ENCODE measurements around the gene ARFGAP3. TPM values are rescaled to one million over a fixed set of nuclear protein-coding genes. Genes with fewer than 3 reads are reported as not detected.

ARFGAP3 gene
- total RNA-seq, 1 experiment from 2014 or later, result 27.0 TPM

GRCh38 chr22:42793848-42794405 lies 63.1 kb downstream of the ARFGAP3 start:
- no peak for TF ChIP-seq SIN3A (IDR thresholded peaks at IDR 0.05; ENCODE audit: borderline replicate concordance, insufficient read depth, low read depth, low read length)
- TF ChIP-seq POLR2AphosphoS5 (IDR thresholded peaks at IDR 0.05; ENCODE audit: low read depth, low read length), result no peak
- no peak for TF ChIP-seq TCF7L2 (IDR thresholded peaks at IDR 0.05; ENCODE audit: low read depth, low read length)
- CTCF ChIA-PET, result no interaction called here
- no peak; the same call in 1 of the 2 replicates for ATAC-seq

GRCh38 chr22:42792909-42793847 lies 63.9 kb downstream of the ARFGAP3 start:
- Histone ChIP-seq H3K27me3 (ENCODE audit: control insufficient read depth, insufficient read depth, low read length) (no peaks in the 10 kb centered on the region), H3K36me3 (ENCODE audit: control insufficient read depth, insufficient read depth, low read length) (no peaks in the 10 kb centered on the region), H3K9me3 (ENCODE audit: control insufficient read depth, insufficient read depth, low read depth, low read length) (no peaks in the 10 kb centered on the region), H3K4me3 (ENCODE audit: low read depth in 2 of 2, low read length in 2 of 2) (no peak overlapping the region), H3K4me1 (ENCODE audit: control insufficient read depth, insufficient read depth, low read length) (no peaks in the 10 kb centered on the region), H3K27ac (ENCODE audit: low read length) (no peak overlapping the region)
- intact Hi-C loops (cut with micrococcal nuclease; ENCODE audit: unreplicated experiment), result no loop called here
- ATAC-seq (0 out of 2 replicates have a peak, but pooled peaks have one; percentile 16), DNase-seq (ENCODE audit: low read depth, low spot score) (no peak)
- ChIA-PET POLR2A (no interaction called here), CTCF (no interaction called here)
- in situ Hi-C loops (cut with HindIII; ENCODE audit: low pct_unique_long_range_greater_than_20kb, low sequenced_read_pairs), result no loop called here
- TF ChIP-seq TCF7L2 (IDR thresholded peaks at IDR 0.05; ENCODE audit: low read depth, low read length) (no peak), POLR2AphosphoS5 (IDR thresholded peaks at IDR 0.05; ENCODE audit: low read depth, low read length) (no peak), SIN3A (IDR thresholded peaks at IDR 0.05; ENCODE audit: borderline replicate concordance, insufficient read depth, low read depth, low read length) (no peak), REST (IDR thresholded peaks at IDR 0.05; ENCODE audit: insufficient read depth in 1 of 2, low read depth in 2 of 2, low read length in 1 of 2) (no peak)
- TF ChIP-seq, protein P1, sequence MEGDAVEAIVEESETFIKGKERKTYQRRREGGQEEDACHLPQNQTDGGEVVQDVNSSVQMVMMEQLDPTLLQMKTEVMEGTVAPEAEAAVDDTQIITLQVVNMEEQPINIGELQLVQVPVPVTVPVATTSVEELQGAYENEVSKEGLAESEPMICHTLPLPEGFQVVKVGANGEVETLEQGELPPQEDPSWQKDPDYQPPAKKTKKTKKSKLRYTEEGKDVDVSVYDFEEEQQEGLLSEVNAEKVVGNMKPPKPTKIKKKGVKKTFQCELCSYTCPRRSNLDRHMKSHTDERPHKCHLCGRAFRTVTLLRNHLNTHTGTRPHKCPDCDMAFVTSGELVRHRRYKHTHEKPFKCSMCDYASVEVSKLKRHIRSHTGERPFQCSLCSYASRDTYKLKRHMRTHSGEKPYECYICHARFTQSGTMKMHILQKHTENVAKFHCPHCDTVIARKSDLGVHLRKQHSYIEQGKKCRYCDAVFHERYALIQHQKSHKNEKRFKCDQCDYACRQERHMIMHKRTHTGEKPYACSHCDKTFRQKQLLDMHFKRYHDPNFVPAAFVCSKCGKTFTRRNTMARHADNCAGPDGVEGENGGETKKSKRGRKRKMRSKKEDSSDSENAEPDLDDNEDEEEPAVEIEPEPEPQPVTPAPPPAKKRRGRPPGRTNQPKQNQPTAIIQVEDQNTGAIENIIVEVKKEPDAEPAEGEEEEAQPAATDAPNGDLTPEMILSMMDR (IDR thresholded peaks at IDR 0.05), result no peak
- no TSS peak for BruUV-seq (replicated peaks)

More at GRCh38 chr22:42793848-42794405, 63.1 kb downstream of the ARFGAP3 start:
- in situ Hi-C loops (cut with HindIII; ENCODE audit: low pct_unique_long_range_greater_than_20kb, low sequenced_read_pairs), result no loop called here
- Histone ChIP-seq H3K9me3 (ENCODE audit: control insufficient read depth, insufficient read depth, low read depth, low read length) (no peaks in the 10 kb centered on the region), H3K27ac (ENCODE audit: low read length) (no peak overlapping the region), H3K4me3 (ENCODE audit: low read depth in 2 of 2, low read length in 2 of 2) (no peak overlapping the region), H3K4me1 (ENCODE audit: control insufficient read depth, insufficient read depth, low read length) (no peaks in the 10 kb centered on the region), H3K36me3 (ENCODE audit: control insufficient read depth, insufficient read depth, low read length) (no peaks in the 10 kb centered on the region), H3K27me3 (ENCODE audit: control insufficient read depth, insufficient read depth, low read length) (no peaks in the 10 kb centered on the region)
- BruUV-seq (replicated peaks), result no TSS peak
- intact Hi-C loops (cut with micrococcal nuclease; ENCODE audit: unreplicated experiment), result no loop called here
- no peak for DNase-seq (ENCODE audit: low read depth, low spot score)
- POLR2A ChIA-PET, result no interaction called here
